RKO (cell line): ENCODE measurements around the gene ASPSCR1.
A peak's percentile ranks its signal among the peaks of the same experiment; 100 is the strongest.

Experiments
- DNase-seq: peaks from one replicate; pipeline ENCODE4 v3.0.0-alpha.2; 2016; ENCODE audit warnings: low spot score

ASPSCR1 gene

GRCh38 chr17:81977211-81977808 lies at the start of gene ASPSCR1:
Gene ASPSCR1 (plus strand): TSS chr17:81977629. CDS start chr17:81977647, 18 bp downstream.
- peak; percentile 87 for DNase-seq

GRCh38 chr17:81927653-81928543 lies 49.5 kb upstream of the ASPSCR1 start, which contains the start of gene MAFG:
Gene MAFG (minus strand): TSS chr17:81927735. CDS start chr17:81923185, 4,550 bp downstream.
- DNase-seq = peak; percentile 93

- peak; percentile 43 for DNase-seq
Observed at GRCh38 chr17:81928544-81929252, 48.7 kb upstream of the ASPSCR1 start.

- no peak for DNase-seq
Observed at GRCh38 chr17:81929253-81930141, 47.9 kb upstream of the ASPSCR1 start.

- DNase-seq = no peak
Observed at GRCh38 chr17:81930142-81931125, 47.0 kb upstream of the ASPSCR1 start.

- DNase-seq = no peak
Observed at GRCh38 chr17:81931189-81931556, 46.3 kb upstream of the ASPSCR1 start.

- DNase-seq = peak; percentile 37
Observed at GRCh38 chr17:81931557-81932332, 45.7 kb upstream of the ASPSCR1 start.

GRCh38 chr17:81932333-81932983 lies 45.0 kb upstream of the ASPSCR1 start:
- no peak for DNase-seq

GRCh38 chr17:81933178-81933699 lies 44.2 kb upstream of the ASPSCR1 start:
- DNase-seq = no peak

GRCh38 chr17:81934098-81934757 lies 43.2 kb upstream of the ASPSCR1 start:
- no peak for DNase-seq

- DNase-seq = no peak
Observed at GRCh38 chr17:81934850-81935708, 42.4 kb upstream of the ASPSCR1 start.

GRCh38 chr17:81935709-81936084 lies 41.7 kb upstream of the ASPSCR1 start:
- no peak for DNase-seq

GRCh38 chr17:81939218-81939617 lies 38.2 kb upstream of the ASPSCR1 start:
- no peak for DNase-seq

GRCh38 chr17:81939881-81940385 lies 37.5 kb upstream of the ASPSCR1 start:
- no peak for DNase-seq

GRCh38 chr17:81940538-81941483 lies 36.6 kb upstream of the ASPSCR1 start:
- no peak for DNase-seq
